ENCODE measurements around the gene PYGB. TPM values are rescaled to one million over a fixed set of nuclear protein-coding genes. Genes with fewer than 3 reads are reported as not detected.

The PYGB gene
- total RNA-seq, 2 experiments from 2014 or later = 26.3 to 27.5 TPM

DNA sequence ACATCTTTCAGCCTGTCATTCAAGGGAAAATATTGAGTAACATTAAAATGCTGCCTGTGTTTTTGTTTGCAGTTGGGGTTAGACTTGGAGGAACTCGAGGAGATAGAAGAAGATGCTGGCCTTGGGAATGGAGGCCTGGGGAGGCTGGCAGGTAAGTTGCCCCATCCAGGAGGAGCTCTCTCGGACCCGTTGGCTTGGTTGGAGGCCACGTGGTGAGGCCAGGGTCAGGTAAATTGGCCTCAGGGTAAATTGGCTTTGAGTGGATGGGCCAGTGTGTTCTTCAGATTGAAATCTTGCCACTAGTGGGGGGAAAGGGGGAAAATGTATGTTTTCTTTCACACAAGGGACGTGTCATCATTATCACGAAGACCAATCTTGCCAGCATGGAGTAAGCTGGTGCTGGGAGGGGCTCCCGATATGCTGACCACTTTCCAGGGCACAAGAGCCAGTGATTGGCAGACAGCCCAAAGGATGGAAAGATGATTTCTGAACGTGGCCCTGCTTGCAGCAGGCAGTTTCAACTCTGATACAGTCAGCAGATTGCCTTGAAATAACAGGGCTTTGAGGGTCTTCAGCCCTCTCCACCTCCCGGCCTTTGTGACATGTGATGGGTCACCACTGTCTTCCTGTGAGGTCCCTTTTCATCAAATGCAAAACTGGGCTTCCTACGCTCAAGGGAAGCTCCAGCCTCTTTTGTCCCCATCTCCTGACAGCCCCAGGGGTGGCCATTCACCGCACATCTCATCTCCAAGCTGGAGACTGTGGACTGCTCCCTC lies 21.4 kb downstream of the PYGB start:
- POLR2A ChIA-PET = interaction anchor here (0.7 kb wide), 1 partner anchor 12 kb away, joined by 3 read pairs; no protein-coding TSS in a partner anchor
- DNase-seq = no peak
- H3K4me3 Mint-ChIP-seq = no peak overlapping the region
- H3K9me3 Mint-ChIP-seq = no peaks in the 10 kb centered on the region
- no peak for TF ChIP-seq CTCF (IDR thresholded peaks at IDR 0.05)
- no peak overlapping the region for H3K27ac Mint-ChIP-seq
- peaks cover 56% of the 10 kb centered on the region for H3K36me3 Mint-ChIP-seq (ENCODE audit: low read depth)
- H3K4me1 Mint-ChIP-seq (ENCODE audit: low read depth) = peaks cover 9% of the 10 kb centered on the region
- Histone ChIP-seq H3K27ac (ENCODE audit: low read depth in 1 of 2, low read length in 2 of 2) (no peak overlapping the region), H3K4me1 (ENCODE audit: insufficient read depth, low read length) (no peaks in the 10 kb centered on the region), H3K36me3 (ENCODE audit: insufficient read depth, low read length) (peaks cover 38% of the 10 kb centered on the region), H3K27me3 (ENCODE audit: control insufficient read depth in 1 of 2, insufficient read depth in 2 of 2, low read length in 2 of 2) (no peaks in the 10 kb centered on the region), H3K4me3 (ENCODE audit: low read length) (no peak overlapping the region), H3K9me3 (ENCODE audit: control insufficient read depth in 1 of 2, insufficient read depth in 1 of 2, low read length in 2 of 2) (no peaks in the 10 kb centered on the region)
- no peaks in the 10 kb centered on the region for H3K27me3 Mint-ChIP-seq
- CTCF ChIA-PET = no interaction called here
- intact Hi-C loops (cut with DNase I, micrococcal nuclease) = no loop called here
- ATAC-seq (ENCODE audit: poor library complexity) = no peak

DNA sequence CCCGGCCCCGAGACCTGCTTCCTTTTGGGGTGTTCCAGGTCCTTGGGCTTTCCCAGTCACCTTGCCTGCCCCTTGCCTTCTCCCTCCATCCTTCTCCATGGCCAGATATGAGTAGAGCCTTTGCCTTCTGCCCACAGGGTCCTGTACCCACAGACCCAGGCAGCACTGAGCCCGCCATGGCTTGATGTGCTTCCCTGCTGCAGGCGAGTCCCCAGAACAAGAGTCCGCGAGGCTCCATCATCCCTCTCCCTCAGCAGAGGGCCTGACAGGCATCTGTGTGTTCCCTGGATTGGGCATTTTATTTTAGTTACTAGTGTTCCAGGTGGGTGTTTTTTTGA lies 21.9 kb downstream of the PYGB start:
- CTCF ChIA-PET = no interaction called here
- Mint-ChIP-seq H3K4me1 (ENCODE audit: low read depth) (peaks cover 9% of the 10 kb centered on the region), H3K27ac (no peak overlapping the region), H3K9me3 (no peaks in the 10 kb centered on the region), H3K36me3 (ENCODE audit: low read depth) (peaks cover 59% of the 10 kb centered on the region), H3K27me3 (no peaks in the 10 kb centered on the region), H3K4me3 (no peak overlapping the region)
- Histone ChIP-seq H3K27ac (ENCODE audit: low read depth in 1 of 2, low read length in 2 of 2) (no peak overlapping the region), H3K9me3 (ENCODE audit: control insufficient read depth in 1 of 2, insufficient read depth in 1 of 2, low read length in 2 of 2) (no peaks in the 10 kb centered on the region), H3K4me1 (ENCODE audit: insufficient read depth, low read length) (no peaks in the 10 kb centered on the region), H3K27me3 (ENCODE audit: control insufficient read depth in 1 of 2, insufficient read depth in 2 of 2, low read length in 2 of 2) (no peaks in the 10 kb centered on the region), H3K36me3 (ENCODE audit: insufficient read depth, low read length) (peaks cover 43% of the 10 kb centered on the region), H3K4me3 (ENCODE audit: low read length) (no peak overlapping the region)
- POLR2A ChIA-PET = no interaction called here
- DNase-seq (peak in 1 of 14 experiments; percentile 29), ATAC-seq (ENCODE audit: poor library complexity) (no peak)
- TF ChIP-seq CTCF (IDR thresholded peaks at IDR 0.05) = no peak
- intact Hi-C loops (cut with DNase I, micrococcal nuclease) = no loop called here

GRCh38 chr20:25270829-25271251 lies 23.0 kb downstream of the PYGB start:
- no peaks in the 10 kb centered on the region for H3K9me3 Mint-ChIP-seq
- no peak overlapping the region for H3K4me3 Mint-ChIP-seq
- no peak overlapping the region for H3K27ac Mint-ChIP-seq
- ChIA-PET CTCF (no interaction called here), POLR2A (no interaction called here)
- H3K4me1 ChIP-seq (ENCODE audit: insufficient read depth, low read length) = no peaks in the 10 kb centered on the region
- ATAC-seq (ENCODE audit: poor library complexity) = no peak
- H3K27me3 Mint-ChIP-seq = no peaks in the 10 kb centered on the region
- H3K27me3 ChIP-seq (ENCODE audit: control insufficient read depth in 1 of 2, insufficient read depth in 2 of 2, low read length in 2 of 2) = no peaks in the 10 kb centered on the region
- H3K4me3 ChIP-seq (ENCODE audit: low read length) = no peak overlapping the region
- peaks cover 45% of the 10 kb centered on the region for H3K36me3 ChIP-seq (ENCODE audit: insufficient read depth, low read length)
- intact Hi-C loops (cut with DNase I, micrococcal nuclease) = no loop called here
- no peak overlapping the region for H3K27ac ChIP-seq (ENCODE audit: low read depth in 1 of 2, low read length in 2 of 2)
- peaks cover 9% of the 10 kb centered on the region for H3K4me1 Mint-ChIP-seq (ENCODE audit: low read depth)
- no peak for TF ChIP-seq CTCF (IDR thresholded peaks at IDR 0.05)
- H3K9me3 ChIP-seq (ENCODE audit: control insufficient read depth in 1 of 2, insufficient read depth in 1 of 2, low read length in 2 of 2) = no peaks in the 10 kb centered on the region
- peaks cover 64% of the 10 kb centered on the region for H3K36me3 Mint-ChIP-seq (ENCODE audit: low read depth)
- DNase-seq = no peak
